ENCODE measurements around the gene FANCE.

The FANCE gene

GRCh38 chr6:35499372-35499771 lies 47.2 kb downstream of the FANCE start:
- no peak for TF ChIP-seq CTCF (IDR thresholded peaks at IDR 0.05; ENCODE audit: low read depth, low read length)
- no peak overlapping the region for H3K4me3 ChIP-seq (ENCODE audit: low read depth, low read length)
- DNase-seq (ENCODE audit: low read depth, low spot score), result no peak
- in situ Hi-C loops (cut with HindIII; ENCODE audit: low sequenced_read_pairs), result no loop called here

- in situ Hi-C loops (cut with HindIII; ENCODE audit: low sequenced_read_pairs), result no loop called here
- H3K4me3 ChIP-seq (ENCODE audit: low read depth, low read length), result no peak overlapping the region
- DNase-seq (ENCODE audit: low read depth, low spot score), result no peak
- no peak for TF ChIP-seq CTCF (IDR thresholded peaks at IDR 0.05; ENCODE audit: low read depth, low read length)
Observed at GRCh38 chr6:35500782-35501181, 48.6 kb downstream of the FANCE start.

- no peak for TF ChIP-seq CTCF (IDR thresholded peaks at IDR 0.05; ENCODE audit: low read depth, low read length)
- no peak overlapping the region for H3K4me3 ChIP-seq (ENCODE audit: low read depth, low read length)
- no peak for DNase-seq (ENCODE audit: low read depth, low spot score)
- in situ Hi-C loops (cut with HindIII; ENCODE audit: low sequenced_read_pairs), result no loop called here
Observed at GRCh38 chr6:35501784-35502183, 49.6 kb downstream of the FANCE start.

GRCh38 chr6:35503534-35503933 lies 51.4 kb downstream of the FANCE start:
- TF ChIP-seq CTCF (IDR thresholded peaks at IDR 0.05; ENCODE audit: low read depth, low read length), result no peak

GRCh38 chr6:35505999-35506412 lies 53.9 kb downstream of the FANCE start:
- in situ Hi-C loops (cut with HindIII; ENCODE audit: low sequenced_read_pairs), result no loop called here
- no peak overlapping the region for H3K4me3 ChIP-seq (ENCODE audit: low read depth, low read length)
- TF ChIP-seq CTCF (IDR thresholded peaks at IDR 0.05; ENCODE audit: low read depth, low read length), result no peak
- no peak for DNase-seq (ENCODE audit: low read depth, low spot score)

More at GRCh38 chr6:35503534-35503933, 51.4 kb downstream of the FANCE start:
- H3K4me3 ChIP-seq (ENCODE audit: low read depth, low read length), result no peak overlapping the region
- in situ Hi-C loops (cut with HindIII; ENCODE audit: low sequenced_read_pairs), result no loop called here
- no peak for DNase-seq (ENCODE audit: low read depth, low spot score)

GRCh38 chr6:35506536-35506935 lies 54.4 kb downstream of the FANCE start:
- H3K4me3 ChIP-seq (ENCODE audit: low read depth, low read length), result no peak overlapping the region
- no peak for DNase-seq (ENCODE audit: low read depth, low spot score)
- TF ChIP-seq CTCF (IDR thresholded peaks at IDR 0.05; ENCODE audit: low read depth, low read length), result no peak
- in situ Hi-C loops (cut with HindIII; ENCODE audit: low sequenced_read_pairs), result no loop called here

GRCh38 chr6:35507221-35507620 lies 55.1 kb downstream of the FANCE start:
- DNase-seq (ENCODE audit: low read depth, low spot score), result no peak
- in situ Hi-C loops (cut with HindIII; ENCODE audit: low sequenced_read_pairs), result no loop called here
- no peak for TF ChIP-seq CTCF (IDR thresholded peaks at IDR 0.05; ENCODE audit: low read depth, low read length)
- no peak overlapping the region for H3K4me3 ChIP-seq (ENCODE audit: low read depth, low read length)
